NCI-H1694 (cell line): ENCODE data around the gene IL2RG.

Experiments used
- DNase-seq: peaks from one replicate; lab custom pipeline; 2025; lab: John Stamatoyannopoulos, UW

IL2RG gene

GRCh38 chrX:71107762-71108360 is 3.5 kb downstream of the IL2RG start:
- no peak for DNase-seq

GRCh38 chrX:71107245-71107644 is 4.1 kb downstream of the IL2RG start:
- no peak for DNase-seq

GRCh38 chrX:71106427-71106826 is 5.0 kb downstream of the IL2RG start, which contains the start of gene CXorf65:
CXorf65 (minus strand) TSS chrX:71106740; CDS start chrX:71106556, 184 bp downstream.
- DNase-seq, result no peak

- no peak for DNase-seq
These were observed 5.7 kb downstream of the IL2RG start for GRCh38 chrX:71105628-71106027.

GRCh38 chrX:71103110-71103983 is 8.0 kb downstream of the IL2RG start:
- DNase-seq, result no peak

- DNase-seq, result no peak
These were observed 9.1 kb downstream of the IL2RG start for GRCh38 chrX:71102292-71102691.

- DNase-seq, result no peak
These were observed 10.5 kb downstream of the IL2RG start for GRCh38 chrX:71100581-71101505.

GRCh38 chrX:71099736-71100135 is 11.6 kb downstream of the IL2RG start:
- no peak for DNase-seq

- no peak for DNase-seq
These were observed 12.3 kb downstream of the IL2RG start for GRCh38 chrX:71098951-71099506.

- no peak for DNase-seq
These were observed 13.1 kb downstream of the IL2RG start for GRCh38 chrX:71098302-71098701.

GRCh38 chrX:71096760-71097032 is 14.7 kb downstream of the IL2RG start:
- DNase-seq, result no peak

- DNase-seq, result no peak
These were observed 15.2 kb downstream of the IL2RG start for GRCh38 chrX:71095981-71096759.

- peak; percentile 75 for DNase-seq
These were observed 15.8 kb downstream of the IL2RG start, which contains the start of gene FOXO4 for GRCh38 chrX:71095555-71095980. FOXO4 (plus strand) TSS chrX:71095851; CDS start chrX:71096529, 678 bp downstream.

GRCh38 chrX:71095033-71095432 is 16.3 kb downstream of the IL2RG start:
- DNase-seq, result no peak

GRCh38 chrX:71091263-71091662 is 20.1 kb downstream of the IL2RG start:
- DNase-seq, result no peak

- no peak for DNase-seq
These were observed 25.5 kb downstream of the IL2RG start for GRCh38 chrX:71085900-71086299.

- DNase-seq, result no peak
These were observed 28.6 kb downstream of the IL2RG start for GRCh38 chrX:71082822-71083221.

- DNase-seq, result no peak
These were observed 29.2 kb downstream of the IL2RG start for GRCh38 chrX:71082124-71082647.

GRCh38 chrX:71081330-71082123 is 29.9 kb downstream of the IL2RG start:
- no peak for DNase-seq

GRCh38 chrX:71070531-71070930 is 40.8 kb downstream of the IL2RG start:
- DNase-seq, result no peak
